Measurements from ENCODE around the gene PRKAG1.

PRKAG1 gene

DNA sequence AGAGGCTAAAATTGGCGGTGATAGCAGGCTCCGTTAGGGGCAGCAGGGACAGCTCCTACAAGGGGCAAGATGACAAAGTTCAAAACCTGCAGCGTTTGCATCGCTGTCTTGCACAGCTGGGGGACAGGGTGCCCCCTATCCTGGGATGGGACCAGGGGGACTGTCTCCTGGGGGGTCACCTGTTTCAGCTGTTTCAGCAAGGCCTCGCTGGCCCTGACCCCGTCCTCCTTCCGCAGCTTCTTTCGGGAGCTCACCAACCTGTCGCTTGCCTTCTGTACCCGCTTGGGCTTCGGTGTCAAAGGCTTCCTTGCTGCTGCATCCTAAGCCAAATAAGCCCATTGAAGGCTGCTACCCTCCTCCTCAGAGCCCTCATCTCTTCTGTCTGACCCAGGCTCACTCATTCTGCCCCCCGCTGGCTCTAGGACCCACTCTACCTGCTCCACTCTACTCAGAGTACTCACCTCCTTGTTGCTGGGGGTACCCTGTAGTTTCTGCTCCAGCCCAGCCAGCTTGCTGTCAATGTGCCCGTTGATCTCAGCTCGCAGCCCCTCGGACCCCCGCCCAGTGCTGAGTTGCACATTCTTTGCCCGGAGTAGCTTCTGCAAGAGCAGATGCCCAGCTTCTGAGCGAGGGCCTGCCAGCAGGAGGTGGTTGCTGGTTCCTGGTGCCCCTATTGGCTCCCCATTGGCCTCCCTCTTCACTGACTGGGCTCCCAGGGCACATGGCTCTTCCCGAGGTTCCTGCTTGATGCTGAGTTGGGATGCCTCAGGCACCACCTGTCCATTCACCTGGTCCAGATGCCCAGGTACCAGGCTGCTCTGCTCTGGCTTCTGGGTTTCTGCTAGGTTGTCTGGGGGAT is 12.4 kb upstream of the PRKAG1 start:
- DNase-seq: no peak

DNA sequence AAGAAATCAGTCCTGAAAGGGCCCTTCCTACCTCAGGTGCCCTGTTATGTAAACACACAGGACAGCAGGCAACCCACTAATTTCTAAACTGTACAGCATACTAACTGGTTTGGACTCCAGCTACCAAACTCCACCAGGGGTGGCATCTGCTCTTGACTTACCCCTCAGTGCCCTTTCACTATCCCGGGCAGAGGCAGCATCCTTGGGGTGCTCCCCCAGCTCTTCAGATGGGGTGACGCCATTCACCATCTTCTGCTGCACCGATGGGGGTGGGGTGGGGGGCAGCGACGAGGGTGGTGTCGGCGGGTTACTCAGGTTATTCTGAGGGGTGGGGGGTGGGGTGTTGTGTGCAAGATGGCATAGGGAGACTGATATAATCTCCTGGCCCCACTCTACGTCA is 11.5 kb upstream of the PRKAG1 start:
- no peak for DNase-seq

DNA sequence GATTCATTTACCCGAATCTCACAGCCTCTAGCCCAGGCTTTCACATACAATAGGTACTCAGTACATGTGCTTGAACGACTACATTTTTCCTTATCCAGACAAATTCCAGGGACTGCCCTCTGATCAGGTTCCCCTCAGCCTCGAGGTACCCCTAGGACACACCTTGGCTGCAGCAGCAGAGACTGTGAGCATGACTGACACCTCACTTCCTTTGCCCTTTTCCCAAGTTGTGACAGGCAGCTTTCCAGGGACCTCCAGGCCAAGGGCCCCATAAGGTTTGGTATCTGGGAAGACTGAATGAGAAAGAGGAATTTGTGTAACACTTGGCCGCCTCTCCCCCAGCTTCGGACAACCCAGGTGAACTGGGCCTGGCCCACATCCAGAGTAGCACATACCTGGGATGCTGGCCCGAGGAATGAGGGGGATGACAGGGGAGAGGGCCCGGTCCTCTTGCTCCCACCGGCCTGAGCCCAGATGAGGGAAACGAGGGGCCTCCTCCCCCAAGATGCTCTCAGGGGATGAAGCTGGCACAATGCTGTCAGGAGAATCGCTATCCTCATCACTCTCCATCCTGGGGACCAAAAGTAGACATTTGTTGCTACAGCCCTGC is 10.2 kb upstream of the PRKAG1 start:
- no peak for DNase-seq

DNA sequence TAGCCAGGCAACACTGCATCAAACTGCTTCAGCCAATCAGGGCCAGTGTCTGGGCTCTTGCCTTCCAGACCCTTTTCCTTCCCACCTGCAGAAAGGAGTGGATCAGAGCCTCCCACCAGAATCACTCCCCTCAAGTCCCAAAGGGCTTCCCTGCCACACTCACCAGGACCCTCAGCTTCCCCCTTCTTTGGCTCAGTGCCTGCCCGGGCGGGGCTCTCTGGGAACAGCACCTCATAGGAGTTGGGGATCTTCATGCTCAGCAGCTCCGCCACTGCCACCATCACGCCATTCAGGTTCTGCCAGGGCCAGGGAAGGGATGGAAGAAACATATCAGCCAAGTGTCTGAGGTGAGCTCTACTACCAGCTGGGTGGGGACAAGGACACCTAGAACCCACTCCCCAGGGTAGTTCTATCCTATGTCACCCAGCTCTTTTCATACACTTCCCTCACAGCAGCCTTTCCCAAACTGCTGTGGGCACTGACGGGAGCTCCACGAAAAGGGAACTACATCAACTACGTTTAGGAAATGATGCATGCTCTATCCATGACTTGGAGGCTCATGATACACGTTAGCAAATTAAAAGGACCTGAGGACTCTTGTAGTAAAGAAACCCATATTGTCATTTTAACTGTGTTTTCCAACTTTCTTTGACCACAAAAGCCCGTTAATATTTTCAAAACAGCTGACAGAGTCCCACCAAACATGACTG is 9.4 kb upstream of the PRKAG1 start:
- no peak for DNase-seq

DNA sequence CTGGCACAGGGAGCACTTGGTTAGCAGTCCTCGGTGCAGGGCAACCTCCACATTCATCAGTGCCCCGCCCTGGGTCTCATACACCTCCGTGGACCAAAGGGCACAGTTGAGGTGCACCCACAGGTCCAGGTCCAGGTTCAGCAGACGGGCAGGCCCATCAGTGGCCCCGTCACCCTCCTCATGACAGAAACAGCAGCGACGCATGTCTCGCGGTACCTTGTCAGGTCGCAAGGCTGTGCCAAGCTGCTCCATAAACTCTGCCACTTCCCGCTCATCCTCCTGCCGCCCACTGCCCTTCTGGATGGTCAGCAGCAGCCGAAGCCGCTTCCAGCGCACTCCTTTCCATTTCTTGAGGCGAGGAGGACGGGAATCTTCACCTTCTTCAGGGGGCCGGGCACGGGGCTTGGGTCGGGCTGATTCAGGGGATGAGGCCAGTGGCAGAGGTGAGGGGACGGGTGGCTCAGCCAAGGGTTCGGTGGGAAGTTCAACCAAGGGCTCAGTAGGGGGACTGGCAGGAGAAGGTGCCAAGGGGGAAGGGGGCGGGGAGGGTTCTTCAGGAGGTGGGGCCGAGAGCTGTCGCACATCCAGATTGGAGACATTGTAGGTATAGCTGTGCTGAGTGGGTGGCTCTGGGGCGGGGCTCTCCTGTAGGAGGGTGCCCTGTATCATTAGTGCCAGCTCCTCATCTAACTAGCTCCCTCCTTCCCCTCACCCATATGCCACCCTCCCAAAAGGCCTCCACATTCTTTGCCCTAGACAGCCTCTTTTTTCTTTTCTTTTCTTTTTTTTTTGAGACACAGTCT is 8.3 kb upstream of the PRKAG1 start:
- DNase-seq: no peak

DNA sequence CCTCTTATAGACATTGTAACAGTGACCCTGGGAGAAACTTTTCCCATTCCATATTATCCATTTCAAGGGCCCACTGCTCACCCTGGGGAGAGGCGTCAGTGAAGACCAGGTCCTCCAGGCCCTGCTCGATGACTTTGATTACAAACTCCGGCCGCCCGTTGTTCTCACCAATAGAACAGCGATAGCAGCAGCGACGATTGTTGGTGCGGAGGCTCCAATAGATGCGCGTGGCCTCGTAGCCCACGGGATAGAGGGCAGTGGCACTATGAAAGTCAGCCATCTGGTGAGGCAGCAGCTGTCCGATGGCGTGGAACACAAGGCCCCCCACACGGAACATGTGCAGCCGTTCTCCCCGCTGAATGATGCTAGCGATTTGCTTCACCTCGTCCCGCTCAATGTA is 7.5 kb upstream of the PRKAG1 start:
- DNase-seq: no peak

DNA sequence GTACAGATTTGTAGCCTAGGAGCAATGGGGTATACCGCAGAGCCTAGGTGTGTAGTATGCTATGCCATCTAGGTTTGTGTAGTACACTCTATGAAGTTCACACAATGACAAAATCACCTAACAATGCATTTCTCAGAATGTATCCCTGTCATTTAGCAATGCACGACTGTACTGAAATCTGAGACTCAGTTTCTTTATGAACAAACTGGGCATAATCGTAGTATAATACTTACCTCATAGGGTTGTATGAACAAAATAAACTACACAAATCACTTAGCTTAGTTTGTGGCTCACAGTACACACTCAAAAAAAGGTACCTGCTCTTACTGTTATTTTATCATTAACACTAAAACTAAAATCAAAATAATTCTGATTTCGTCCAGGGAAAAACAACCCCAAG is 6.9 kb upstream of the PRKAG1 start:
- no peak for DNase-seq

DNA sequence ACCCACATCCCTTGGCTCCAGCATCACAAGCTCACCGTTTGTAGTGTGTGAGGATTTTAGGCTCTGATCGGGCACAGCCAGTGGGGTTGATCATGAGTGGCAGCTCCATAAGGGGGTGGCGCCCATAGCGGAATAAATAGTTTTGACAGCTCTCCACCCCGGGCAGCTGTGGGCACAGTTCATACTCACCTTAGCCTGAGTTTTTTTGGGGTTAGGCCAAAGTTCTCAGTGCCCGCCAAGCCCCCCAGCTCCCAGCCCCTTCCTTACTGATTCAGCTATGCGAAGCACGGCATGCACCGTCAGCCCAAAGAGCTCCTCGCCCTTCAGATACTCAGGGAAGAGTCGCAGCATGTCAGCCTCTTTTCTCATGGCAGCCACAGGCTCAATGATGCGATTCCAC is 6.0 kb upstream of the PRKAG1 start:
- DNase-seq: no peak

DNA sequence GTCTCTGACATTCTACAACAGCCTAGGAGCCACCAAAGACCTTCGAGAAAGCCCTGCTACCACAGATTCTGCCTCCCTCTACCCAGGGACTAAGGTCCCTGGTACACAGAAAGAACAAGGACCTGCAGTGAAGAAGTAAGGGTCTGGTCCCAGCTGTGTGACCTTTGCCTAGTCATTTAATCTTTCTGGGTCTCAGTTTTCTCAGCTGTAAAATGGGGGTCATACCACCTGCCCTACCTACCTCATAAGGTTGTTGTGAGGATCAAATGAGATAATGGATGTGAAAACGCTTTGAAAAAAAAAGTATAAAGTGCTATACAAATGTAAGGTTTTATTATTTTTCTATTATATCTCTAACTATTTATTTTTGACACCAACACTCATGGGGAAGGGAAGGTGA is 5.2 kb upstream of the PRKAG1 start:
- no peak for DNase-seq

DNA sequence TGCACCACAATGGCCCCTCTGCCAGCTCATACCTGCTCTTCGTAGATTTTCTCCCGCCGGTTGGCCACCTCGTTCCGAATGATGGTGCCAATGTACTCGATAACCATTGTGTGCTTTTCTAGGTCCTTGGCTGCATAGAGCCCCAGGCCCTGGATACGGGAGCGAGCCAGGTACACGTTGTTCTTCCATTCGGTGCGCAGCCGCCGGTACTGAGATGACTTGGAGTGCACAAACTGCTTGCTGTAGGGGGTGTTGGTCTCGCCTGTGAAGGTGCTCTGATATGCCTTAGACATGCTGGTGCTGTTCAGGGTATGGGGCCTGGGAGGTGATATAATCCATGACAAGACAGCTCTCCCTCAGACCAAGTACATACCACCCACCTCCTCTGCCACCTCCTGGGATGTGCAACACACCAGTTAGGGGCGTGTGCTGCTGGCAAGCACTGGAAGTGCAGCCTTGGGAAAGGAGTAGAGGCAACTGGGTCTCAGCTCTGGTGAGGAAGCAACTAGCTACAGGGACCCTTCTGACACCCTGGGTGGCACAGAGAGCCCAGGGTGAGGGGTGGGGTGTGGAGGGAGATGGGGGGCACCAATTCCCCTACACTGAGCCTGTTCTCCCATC is 4.1 kb upstream of the PRKAG1 start:
- DNase-seq: no peak

DNA sequence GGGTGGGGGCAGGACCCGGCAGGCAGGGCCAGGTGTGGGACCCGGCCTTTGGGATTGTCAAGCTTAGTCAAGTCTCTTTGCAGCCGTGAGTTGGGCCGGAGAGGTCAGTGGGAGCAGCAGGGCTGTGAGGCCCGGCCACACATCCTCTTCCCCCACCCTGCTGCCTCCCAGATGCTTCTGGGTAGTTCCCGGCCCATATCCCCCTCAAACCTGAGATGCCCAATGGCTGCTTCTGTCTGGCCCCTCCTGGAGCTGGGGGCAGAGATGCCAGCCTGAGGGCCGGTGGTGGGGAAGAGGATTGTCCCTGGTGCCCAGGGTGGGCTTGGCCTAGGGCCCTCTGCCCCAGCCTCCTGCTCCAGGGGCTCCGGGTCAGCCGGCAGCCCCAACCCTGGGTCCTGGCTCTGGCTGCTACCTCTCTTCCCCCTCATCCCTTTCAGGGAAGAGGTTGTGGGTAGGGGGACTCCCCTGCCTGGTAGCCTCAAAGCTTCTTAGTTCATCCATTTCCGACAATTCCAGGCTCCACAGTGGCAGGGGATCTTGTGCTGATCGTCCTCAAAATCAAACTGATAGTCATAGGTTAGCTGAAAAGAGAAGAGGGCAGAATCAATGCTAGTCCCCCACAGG is 2.8 kb upstream of the PRKAG1 start:
- DNase-seq: no peak

DNA sequence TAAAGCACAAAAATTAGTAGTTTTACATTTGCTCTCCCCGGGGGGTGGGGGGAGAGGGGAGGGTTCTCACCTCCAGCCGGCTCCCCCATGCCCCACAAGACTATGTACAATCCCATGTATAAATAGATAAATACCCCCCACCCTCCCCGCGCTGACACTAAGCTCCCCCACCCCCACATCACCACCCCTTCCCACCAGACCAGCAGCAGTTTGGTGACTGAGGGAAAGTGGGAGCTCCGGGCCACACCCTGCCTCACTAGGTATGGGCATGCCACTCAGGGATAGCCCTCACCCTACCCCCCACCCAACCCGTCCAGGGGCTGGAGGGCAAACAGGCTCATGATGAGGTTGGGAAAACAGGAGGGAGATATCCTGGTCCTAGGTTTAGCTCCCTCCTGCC is 1.9 kb upstream of the PRKAG1 start:
- no peak for DNase-seq

DNA sequence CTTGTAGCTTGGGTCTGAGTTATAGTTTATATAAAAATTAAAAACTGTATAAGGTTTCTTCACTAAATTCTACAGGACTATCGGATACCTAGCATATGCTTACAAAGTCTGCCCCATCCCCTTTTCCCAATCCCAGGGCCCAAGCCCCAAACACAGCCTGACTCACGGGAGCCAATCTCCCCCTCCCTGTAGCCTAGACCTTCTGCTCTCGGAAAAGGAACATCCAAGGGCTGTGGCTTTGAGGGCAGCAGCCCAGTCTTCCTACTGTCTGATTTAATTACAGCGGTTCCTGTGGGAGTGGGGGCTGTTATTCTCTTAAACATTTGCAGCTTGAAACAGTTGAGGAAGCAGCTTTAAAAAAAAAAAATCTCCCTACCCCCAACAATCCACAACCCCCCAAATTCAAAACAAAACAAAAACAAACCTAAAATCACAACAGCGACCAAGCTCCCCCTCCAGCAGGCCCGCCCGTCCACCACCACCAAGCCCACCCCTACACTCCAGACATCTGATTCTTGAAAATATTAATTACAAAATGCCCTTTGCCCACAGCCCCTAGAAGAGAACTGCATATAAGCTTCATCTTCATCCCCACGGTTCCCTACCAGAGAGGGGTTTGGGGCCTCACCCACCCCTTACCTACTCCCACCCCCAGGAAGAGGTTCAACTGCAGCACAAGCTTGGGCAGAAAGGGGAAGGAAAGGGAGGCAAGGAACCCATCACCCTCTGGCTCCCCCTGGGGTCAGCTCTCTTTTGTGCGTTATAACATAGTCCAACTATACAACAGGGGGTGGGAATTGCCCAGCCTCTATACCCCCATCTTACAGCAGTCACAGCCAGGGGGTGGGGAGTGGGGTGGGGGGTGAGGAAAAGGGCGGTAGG is 1.1 kb upstream of the PRKAG1 start:
- peak; percentile 58 for DNase-seq

DNA sequence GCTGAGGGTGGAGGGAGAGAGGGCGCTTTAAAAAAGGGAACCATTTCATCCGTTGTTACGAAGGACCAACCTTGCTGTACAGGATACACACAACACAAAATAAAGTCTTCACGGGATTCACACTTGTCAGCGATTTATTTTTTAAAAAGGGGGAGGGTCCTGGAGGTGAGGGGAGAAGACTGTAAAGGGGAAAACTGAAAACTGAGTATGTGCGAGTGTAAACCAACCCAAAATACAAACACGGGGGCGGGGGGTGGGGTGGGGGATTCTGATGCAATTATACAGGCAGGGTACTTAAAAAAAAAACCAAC is 499 bp upstream of the PRKAG1 start:
- no peak for DNase-seq

DNA sequence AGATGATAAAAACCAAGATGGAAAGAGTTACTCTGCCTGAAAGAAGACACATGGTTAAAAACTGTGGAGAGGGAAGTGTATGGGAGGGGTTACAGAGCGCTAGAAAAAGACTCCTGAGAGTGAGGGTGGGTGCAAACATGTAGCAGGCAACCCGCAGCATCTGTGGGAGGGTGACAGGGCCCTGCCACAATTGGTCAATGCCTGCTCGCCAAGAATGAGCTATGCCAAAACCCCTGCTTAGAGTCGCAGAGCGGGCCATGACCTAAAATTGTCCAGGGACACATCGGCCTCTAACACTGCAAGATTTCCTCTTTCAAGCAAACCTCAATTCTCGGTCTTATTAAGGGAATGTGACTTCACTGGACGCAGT is 700 bp downstream of the PRKAG1 start:
- peak; percentile 9 for DNase-seq

DNA sequence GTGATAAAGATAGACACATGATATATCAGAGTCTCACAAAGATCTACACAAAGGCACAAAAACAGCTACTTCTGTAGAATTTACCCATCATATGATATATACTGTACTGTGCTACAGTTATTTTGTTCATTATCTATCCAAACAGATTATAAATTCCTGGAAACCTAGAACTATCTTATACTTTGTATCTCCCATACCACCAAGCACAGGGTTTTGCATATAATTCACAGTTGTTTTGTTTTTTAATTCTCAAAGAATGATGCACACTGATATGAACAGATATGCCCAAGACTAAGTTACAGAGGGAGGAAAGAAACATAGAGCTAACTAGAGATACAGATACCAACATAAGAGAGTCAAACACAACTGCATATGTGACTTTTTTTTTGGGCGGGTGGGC is 3.4 kb downstream of the PRKAG1 start:
- DNase-seq: no peak

DNA sequence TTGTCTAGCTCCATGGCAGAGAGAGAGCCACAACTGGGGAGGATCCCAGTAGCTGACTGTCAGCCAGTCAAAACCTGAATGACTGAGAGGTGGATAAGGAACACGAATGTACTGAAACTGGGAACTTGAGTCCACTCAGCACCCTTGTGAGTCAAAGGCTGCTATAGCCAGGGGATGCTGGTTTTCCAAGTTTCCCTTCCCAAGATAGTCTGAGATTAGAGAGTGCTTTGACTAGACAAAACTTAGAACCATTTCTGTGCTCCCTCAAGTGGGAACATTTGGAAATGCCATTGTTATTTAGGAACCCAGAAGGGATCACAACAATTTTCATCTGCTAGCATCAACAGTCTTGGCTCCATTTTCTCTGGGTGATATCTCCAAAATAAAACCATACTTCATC is 4.0 kb downstream of the PRKAG1 start:
- no peak for DNase-seq

DNA sequence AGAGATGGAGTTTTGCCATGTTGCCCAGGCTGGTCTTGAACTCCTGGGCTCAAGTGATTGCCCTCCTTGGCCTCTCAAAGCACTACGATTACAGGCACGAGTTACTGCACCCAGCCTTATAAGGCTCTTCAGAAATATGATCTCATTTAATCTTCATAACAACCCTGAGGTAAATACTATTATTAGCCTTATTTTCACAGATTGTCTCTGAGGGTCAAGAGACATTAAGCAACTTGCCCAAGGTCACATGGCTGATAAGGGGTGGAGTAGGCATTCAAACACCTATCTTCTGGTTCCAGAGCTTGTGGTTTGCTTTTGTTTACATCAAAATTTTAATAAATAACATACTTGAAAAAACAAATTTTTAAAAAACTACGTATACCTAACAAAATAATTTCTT is 5.1 kb downstream of the PRKAG1 start:
- no peak for DNase-seq

DNA sequence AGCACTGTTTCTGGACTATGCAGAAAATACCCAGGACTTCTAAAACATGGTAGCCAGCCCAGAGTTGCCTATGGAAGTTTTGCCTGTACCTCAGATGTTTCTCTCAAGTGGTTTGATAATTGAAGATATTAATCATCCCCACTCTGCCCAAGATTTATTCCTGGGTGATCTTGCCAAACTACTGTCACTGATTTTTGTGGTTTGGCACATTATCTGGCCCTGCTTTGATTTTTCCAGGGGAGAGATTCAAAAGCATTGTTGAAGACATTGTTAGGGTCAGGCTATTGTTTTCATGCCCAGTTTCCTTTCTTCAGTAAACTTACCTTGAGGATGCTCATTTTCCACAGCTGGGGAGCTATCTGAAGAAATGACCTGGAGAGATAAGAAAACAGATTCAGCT is 5.8 kb downstream of the PRKAG1 start:
- no peak for DNase-seq

DNA sequence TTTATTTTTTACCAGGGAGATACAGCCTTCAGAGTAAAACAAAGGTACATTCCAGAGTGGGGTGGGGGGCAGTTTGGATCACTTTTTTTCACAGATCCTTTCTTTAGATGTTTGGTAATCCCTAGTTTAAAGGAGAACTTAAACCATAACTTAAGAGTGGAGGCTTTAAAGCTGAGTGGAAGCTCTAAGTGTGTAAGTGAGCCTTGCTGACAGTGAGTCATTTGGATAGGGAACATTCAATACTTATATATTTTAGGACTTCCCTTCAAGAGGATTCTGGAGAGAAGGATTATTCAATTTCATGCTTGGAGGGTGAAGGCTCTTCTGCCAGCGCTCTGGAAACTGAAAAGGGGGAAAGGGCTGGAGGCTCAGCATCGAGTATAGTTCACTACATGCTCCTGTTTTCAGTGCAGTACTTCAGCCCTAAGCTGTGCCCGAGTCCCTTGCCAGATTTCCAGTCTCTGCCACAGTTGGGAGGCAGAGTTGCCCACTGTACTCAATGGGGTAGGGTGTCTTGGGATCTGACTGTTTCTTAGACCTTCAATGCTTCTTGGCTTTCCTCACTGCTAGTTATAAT is 8.4 kb downstream of the PRKAG1 start:
- DNase-seq: no peak

DNA sequence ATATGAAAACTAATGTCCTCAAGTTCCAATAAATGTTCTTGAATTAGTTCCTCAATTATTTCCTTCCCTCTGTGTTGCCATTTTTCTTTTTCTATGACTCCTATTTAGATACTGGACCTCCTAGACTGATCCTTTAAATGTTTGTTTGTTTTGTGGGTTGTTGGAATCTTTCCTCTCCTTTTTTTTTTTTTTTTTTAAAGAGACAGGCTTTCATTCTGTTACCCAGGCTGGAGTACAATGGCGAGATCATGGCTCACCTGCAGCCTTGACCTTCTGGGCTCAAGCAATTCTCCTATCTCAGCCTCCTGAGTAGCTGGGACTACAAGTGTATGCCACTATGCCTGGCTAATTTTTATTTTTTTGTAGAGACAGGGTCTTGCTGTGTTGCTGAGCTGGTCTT is 9.6 kb downstream of the PRKAG1 start:
- no peak for DNase-seq
